HG02870 (cell line): ENCODE data around the gene CRB2.

ENCODE experiments used
- ATAC-seq: cut with Tn5 transposase; IDR thresholded peaks from one replicate; pipeline ENCODE4 v1.9.1; 2021; ENCODE audit warnings: mild to moderate bottlenecking, moderate library complexity; ENCODE audit not compliant: unreplicated experiment

CRB2 gene

DNA sequence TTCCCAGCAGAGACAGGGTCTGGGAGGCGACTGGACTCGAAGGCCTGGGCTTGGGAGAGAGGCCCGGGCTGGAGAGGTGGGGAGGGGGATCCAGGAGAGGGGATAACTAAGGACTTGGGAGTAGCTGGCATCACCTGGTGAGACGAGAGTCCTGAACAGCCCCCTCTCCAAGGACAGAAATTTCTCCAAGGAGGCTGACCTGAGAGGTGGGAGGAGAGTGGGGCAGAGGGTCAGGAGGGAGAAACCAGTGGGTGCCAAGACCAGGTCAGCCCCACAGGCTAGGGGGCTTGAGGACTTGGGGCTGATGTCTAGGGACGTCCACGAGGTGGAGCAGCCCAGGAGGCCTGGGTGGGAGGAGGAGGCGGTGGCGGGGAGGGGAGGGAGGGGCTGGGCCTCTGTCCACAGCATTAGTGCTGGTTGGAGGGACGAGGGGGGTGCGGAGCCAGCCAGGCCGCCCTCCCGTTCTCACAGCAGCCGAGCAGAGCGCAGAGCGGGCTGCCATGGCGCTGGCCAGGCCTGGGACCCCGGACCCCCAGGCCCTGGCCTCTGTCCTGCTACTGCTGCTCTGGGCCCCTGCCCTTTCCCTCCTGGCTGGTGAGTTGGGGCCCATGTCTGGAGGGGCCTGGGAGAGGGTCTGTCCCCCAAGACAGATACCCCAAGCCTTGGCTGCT is at the start of gene CRB2:
CRB2 (plus strand) TSS at position 437 of the 671 bp plus-strand sequence; CDS start at position 501, 64 bp downstream.
- ATAC-seq: no peak

- no peak for ATAC-seq
These were observed 46.4 kb upstream of the CRB2 start for GRCh38 chr9:123309611-123310010.

DNA sequence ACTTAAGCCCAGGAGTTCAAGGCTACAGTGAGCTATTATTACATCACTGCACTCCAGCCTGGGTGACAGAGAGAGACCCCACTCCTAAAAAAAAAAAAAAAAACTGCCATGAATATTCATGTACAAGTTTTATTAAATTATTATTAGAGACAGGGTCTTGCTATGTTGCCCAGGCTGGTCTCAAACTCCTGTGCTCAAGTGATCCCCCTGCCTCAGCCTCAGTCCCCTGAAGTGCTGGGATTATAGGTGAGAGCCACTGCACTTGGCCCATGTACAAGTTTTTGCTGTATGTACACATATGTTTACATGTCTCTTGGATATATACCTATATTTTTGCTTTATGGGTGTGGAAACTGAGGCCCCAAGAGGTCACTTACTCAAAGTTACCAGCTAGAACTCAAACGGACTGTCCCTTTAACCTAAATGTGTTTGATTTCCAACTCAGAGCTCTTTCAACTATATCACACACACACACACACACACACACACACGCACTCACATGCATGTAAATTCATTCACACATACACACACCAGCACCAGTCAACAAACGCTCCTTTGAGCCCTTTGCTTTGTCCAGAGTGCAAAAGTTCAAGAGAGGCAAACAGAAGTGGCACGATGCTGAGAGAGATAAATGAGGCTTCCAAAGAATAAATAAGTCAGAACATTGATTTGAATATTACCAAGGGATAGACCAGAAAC is 45.3 kb upstream of the CRB2 start:
- no peak for ATAC-seq

DNA sequence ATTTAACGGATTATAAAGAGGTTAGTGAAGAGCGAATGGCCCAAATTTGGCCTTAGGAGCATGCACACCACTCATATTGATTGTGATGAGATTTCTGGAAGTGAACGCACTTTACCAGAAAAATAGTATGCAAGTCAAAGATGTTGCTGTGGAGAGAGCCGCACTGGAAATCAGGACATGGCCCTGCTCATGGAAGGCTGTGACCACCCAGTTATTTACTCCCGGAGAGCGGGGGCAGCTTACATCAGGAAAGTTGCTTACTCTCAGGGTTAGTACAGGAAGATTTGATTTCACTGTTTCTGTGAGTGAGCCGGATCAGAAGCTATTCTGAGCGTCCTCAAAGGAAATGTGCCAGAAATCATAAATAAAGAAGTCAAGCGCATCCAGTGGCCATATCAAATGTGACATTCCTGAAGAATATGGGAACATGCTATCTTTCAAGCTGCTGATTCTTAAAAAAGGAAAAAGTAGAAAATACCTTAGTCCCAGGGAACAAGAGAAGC is 44.7 kb upstream of the CRB2 start:
- no peak for ATAC-seq

DNA sequence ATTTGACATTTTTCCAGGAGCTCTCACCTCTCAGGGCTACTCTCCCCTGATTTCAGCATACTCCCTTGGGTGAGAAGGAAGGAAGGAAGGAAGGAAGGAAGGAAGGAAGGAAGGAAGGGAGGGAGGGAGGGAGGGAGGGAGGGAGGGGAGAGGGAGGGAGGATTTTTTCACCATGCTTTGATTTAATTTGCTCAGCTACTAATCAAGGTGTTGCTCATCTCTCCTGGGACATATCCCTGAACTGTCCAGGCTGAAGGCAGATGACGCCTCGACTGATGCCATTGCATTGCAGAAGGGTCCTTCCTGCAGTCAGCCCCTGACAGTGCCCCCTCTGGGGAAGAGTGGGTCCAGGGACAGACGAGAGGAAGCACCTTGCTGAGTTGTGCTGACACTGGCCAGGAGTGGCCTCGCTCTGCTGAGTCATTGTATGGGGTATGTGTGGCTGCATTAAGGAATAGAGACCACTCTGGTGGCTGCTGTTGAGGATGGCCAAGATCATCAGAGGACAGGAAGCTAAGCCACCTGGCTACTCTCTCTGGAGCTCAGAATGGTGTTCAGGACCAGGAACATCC is 43.6 kb upstream of the CRB2 start:
- ATAC-seq: no peak

GRCh38 chr9:123314617-123315016 is 41.4 kb upstream of the CRB2 start:
- no peak for ATAC-seq

- ATAC-seq: no peak
These were observed 40.4 kb upstream of the CRB2 start for GRCh38 chr9:123315635-123316034.

GRCh38 chr9:123316053-123316718 is 39.8 kb upstream of the CRB2 start:
- no peak for ATAC-seq

- peak; percentile 72 for ATAC-seq
These were observed 37.8 kb upstream of the CRB2 start for GRCh38 chr9:123318202-123318601.

DNA sequence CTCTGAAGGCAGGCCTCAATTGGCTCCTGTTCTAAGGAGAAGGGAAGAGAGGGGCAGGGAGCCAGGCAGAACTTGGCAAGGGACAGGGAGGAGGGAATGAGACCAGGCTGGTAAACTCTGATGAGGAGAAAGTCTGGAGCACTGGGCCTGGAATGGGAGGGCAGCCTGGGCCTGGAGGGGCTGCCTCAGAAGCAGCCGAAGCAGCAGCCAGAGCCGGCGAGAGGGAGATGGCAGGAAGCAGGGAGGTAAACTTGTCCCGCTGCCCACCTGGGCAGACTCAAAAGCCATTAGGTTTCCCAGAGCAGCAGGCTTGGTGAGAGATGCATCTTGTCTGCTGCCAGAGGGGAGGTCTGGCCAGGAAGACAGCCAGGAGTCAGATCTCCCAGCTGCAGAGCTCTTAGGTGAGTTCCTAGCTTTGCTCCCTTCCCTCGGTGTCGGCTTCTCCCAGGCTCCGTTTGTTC is 37.0 kb upstream of the CRB2 start:
- no peak for ATAC-seq

DNA sequence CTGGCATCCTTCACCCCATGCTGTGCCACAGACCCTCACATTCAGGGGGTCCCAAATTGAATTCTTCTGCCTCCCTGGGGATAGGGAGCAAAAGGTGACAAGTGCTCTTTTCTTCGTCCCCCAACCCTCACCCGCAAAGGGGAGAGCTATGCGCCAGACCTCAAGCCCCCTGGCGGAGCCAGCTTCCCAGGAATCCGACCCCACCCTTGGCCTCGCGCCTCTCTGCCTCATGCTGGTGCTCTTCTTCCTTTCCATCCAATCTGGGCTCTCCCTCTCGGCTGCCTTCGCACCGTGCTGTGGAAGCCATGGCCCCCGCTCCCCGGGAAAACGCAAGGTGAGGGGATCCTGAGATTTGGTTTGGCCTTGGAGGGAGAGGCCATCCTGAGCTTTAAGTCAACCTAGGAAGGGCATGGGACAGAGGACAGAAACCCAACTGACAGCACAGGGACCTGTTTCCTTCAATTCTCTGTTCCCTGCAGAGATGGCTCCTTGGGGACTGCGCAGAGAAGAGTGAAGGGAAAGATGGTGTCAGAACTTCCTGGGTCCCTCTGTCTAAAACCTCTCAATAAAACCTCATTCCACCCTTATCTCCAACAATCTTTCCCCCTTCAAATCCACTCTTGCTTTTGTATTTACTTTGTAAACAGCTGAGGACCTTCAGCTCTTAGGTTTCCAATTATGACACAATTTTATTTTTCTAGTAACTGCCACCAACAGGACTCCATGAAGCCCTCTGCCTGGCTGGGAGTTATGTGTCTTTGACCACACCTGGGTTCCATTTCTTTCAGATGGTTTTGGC is 36.3 kb upstream of the CRB2 start:
- ATAC-seq: no peak

GRCh38 chr9:123320814-123321213 is 35.2 kb upstream of the CRB2 start:
- no peak for ATAC-seq

- no peak for ATAC-seq
These were observed 34.3 kb upstream of the CRB2 start for GRCh38 chr9:123321616-123322272.

DNA sequence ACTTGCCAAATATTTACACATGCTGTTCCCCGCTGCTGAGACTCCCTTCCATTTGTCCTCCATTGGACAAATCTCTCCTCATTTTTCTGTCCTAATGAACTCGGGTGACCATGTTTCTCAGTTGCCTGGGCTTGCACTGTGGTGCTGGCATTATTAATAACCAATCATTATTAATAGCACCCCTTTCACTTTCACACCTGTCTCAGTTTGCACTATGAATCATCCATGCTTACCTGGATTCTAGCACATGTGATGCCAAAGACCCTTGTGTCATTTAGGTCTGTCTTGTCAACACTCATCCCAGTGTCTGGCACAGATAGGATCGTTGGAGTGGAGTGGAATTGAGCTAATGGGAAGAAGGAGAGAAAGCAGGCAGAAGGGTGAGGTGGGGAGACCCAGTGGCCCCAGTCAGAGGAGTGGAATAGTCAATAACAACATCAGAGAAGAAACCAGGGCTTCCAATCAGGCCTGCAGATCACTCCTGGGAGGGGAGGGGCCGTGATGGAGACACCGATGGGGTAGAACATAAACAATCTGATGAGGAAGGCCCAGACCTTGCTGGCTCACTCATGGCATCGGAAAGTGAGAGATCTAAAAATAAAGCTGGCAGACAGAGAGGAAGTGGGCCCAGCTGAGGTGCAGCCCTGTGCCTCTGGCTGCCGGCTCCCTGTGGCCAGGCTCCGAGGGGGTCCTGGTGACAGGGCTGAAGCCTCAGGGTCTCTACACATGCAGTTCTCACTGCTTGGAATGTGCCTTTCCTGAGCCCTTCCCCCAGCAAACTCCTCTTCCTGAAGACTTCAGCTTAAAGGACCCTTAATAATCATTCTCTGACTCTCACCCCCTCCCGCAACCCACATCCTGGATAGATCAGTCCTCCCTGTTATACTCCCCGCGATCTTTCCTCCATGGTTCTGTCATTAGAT is 33.5 kb upstream of the CRB2 start:
- ATAC-seq: peak; percentile 39

DNA sequence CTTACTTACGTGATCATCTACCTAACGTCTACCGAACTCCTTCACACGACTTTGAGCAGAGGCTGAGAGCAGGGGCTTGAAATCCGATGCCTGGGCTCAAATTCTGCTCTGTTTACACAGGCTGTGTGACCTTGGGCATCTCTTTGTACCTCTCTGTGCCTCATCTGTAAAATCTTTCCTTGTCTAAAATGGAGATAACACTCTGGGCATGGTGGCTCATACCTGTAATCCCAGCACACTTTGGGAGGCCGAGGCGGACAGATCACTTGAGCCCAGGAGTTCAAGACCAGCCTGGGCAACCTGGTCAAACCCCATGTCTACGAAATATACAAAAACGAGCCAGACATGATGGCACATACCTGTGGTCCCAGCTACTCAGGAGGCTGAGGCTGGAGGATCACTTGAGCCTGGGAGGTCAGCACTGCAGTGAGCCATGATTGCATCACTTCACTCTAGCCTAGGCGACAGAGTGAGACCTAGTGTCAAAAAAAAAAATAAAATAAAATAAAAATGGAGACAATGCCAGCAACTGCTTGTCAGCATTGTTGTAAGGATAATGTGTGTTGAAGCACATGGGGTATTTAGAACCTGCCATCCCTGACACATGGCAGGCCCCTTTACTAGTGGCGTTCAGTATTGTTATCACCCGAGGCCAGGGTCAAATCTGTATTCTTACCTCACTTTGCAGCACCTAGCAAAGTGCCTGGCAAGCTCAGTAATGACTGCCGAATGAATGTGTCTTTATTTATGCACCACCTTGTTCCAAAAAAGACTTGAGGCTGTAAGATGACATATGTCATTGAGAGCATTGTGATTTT is 32.6 kb upstream of the CRB2 start:
- ATAC-seq: no peak

DNA sequence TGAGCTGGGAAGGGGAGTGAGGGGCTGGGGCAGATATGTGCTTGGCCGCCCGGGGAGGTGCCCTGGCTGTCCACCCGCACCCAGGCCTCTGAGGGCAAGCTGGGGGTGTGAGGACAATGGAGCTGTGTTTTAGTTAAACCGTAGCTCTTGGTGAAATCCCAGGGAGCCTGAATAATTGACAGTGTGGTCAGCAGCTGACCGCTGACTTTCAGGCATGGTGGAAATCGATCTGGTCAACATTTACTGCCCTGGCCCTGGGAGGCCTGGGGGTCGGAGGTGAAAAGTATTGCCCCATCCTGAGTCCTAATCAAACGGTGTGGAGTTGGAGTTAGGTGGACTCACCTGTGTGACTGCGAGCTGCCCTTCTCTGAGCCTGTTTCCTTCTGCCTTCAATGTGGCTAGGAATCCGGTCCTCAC is 31.2 kb upstream of the CRB2 start:
- no peak for ATAC-seq

GRCh38 chr9:123326187-123326586 is 29.8 kb upstream of the CRB2 start:
- no peak for ATAC-seq

- ATAC-seq: no peak
These were observed 29.3 kb upstream of the CRB2 start for GRCh38 chr9:123326662-123327093.
